ENCODE data around the gene SERPINB10. TPM values are rescaled to one million over a fixed set of nuclear protein-coding genes. Genes with fewer than 3 reads are reported as not detected.

SERPINB10 gene
- total and polyA plus RNA-seq, 2 donors (not counting 1 experiment from before 2014, with no cell fraction given): not detected

DNA sequence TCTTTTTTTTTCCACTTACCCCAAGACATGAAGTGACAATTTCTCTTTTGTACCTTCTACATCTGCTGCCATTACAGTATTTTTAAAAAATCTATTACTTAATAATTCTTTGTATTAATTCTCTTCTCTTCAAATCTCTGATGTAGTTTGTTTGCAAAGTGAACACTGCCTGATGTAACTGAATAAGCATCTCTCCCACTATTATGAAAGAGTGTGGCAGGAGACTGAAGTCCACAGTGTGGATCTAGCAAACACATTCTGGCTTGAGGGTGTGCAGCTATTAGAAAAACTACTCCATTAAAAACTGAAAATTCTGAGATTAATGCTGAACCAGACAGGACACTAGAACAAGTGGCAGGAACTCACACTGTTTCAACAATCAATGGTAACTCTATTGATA, 57.1 kb downstream of the SERPINB10 start:
- Mint-ChIP-seq H3K27me3 (peaks cover 4% of the 10 kb centered on the region), H3K9me3 (ENCODE audit: insufficient read depth) (no peaks in the 10 kb centered on the region), H3K27ac (no peak overlapping the region), H3K4me1 (peaks cover 10% of the 10 kb centered on the region), H3K4me3 (no peak overlapping the region)
- Histone ChIP-seq H4K20me1 (ENCODE audit: control insufficient read depth, insufficient read depth, low read length, poor library complexity, severe bottlenecking) (no peaks in the 10 kb centered on the region), H3K27me3 (replicated peaks in 1 of 4; ENCODE audit: control extremely low read depth in 1 of 4, control insufficient read depth in 3 of 4, insufficient read depth in 4 of 4, low read length in 3 of 4) (no peaks in the 10 kb centered on the region), H3K4me1 (ENCODE audit: control insufficient read depth in 2 of 2, insufficient read depth in 2 of 2, low read length in 2 of 2) (peaks cover 4 to 7% of the 10 kb centered on the region in 2 donors), H3K79me2 (ENCODE audit: control insufficient read depth, insufficient read depth, low read length) (peaks cover 7% of the 10 kb centered on the region), H3K9ac (ENCODE audit: low read length) (no peak overlapping the region), H3K9me3 (ENCODE audit: control extremely low read depth in 1 of 3, control insufficient read depth in 2 of 3, insufficient read depth in 1 of 3, low read length in 2 of 3) (no peaks in the 10 kb centered on the region), H3K36me3 (replicated peaks in 1 of 2; ENCODE audit: control extremely low read depth in 1 of 2, control insufficient read depth in 1 of 2, extremely low read depth in 1 of 2, insufficient read depth in 2 of 2, low read length in 1 of 2) (no peaks in the 10 kb centered on the region), H3K4me2 (replicated peaks; ENCODE audit: low read depth, low read length, poor library complexity, severe bottlenecking) (no peak overlapping the region), H3K4me3 (ENCODE audit: control extremely low read depth in 1 of 5, extremely low read depth in 1 of 5, insufficient read depth in 1 of 5, low read depth in 2 of 5, low read length in 4 of 5) (no peak overlapping the region), H3K27ac (ENCODE audit: low read length in 2 of 2) (no peak overlapping the region), H2AFZ (ENCODE audit: insufficient read depth, low read depth, low read length, poor library complexity, severe bottlenecking) (no peak overlapping the region)
- ChIA-PET POLR2A (no interaction called here), CTCF (interaction anchor here (0.9 to 4.4 kb wide), 7 partner anchors 10 to 31 kb away, joined by 3 to 50 read pairs (median 18); no protein-coding TSS in a partner anchor)
- TF ChIP-seq, protein P1, sequence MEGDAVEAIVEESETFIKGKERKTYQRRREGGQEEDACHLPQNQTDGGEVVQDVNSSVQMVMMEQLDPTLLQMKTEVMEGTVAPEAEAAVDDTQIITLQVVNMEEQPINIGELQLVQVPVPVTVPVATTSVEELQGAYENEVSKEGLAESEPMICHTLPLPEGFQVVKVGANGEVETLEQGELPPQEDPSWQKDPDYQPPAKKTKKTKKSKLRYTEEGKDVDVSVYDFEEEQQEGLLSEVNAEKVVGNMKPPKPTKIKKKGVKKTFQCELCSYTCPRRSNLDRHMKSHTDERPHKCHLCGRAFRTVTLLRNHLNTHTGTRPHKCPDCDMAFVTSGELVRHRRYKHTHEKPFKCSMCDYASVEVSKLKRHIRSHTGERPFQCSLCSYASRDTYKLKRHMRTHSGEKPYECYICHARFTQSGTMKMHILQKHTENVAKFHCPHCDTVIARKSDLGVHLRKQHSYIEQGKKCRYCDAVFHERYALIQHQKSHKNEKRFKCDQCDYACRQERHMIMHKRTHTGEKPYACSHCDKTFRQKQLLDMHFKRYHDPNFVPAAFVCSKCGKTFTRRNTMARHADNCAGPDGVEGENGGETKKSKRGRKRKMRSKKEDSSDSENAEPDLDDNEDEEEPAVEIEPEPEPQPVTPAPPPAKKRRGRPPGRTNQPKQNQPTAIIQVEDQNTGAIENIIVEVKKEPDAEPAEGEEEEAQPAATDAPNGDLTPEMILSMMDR (IDR thresholded peaks at IDR 0.05): no peak
- no peak for TF ChIP-seq EZH2 (IDR thresholded peaks at IDR 0.05; ENCODE audit: borderline replicate concordance, insufficient read depth, low read depth, low read length, poor library complexity, severe bottlenecking)
- intact Hi-C loops (cut with micrococcal nuclease): no loop called here
- DNase-seq (no peak), ATAC-seq (ENCODE audit: low read depth) (no peak)

DNA sequence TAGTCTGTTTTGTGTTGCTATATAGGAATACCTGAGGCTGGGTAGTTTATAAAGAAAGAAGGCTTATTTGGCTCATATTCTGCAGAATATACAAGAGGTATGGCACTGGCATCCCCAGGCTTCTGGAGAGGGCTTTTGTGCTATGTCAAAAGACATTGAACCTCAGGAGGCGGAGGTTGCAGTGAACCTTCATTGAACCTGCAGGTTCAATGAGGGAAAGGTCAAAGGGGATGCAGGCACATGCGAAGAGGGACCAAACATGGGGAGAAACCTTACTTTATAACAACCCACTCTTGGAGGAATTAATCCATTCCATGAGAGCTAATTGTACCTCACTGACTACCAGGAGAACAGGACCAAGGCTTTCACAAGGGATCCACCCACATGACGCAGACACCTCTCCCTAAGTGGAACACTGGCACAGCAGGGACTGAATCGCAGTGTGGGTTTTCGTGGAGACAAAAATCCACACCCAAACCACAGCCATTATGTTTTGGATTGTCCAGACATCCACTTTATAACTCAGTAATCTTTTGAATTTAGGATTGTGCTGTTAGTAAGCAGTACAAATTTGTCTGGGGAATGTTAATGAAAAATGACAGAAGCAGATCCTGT, 58.1 kb downstream of the SERPINB10 start:
- POLR2A ChIA-PET: no interaction called here
- Mint-ChIP-seq H3K27me3 (no peaks in the 10 kb centered on the region), H3K27ac (no peak overlapping the region), H3K4me1 (peaks cover 15% of the 10 kb centered on the region), H3K9me3 (ENCODE audit: insufficient read depth) (no peaks in the 10 kb centered on the region), H3K4me3 (no peak overlapping the region)
- Histone ChIP-seq H3K36me3 (replicated peaks in 1 of 2; ENCODE audit: control extremely low read depth in 1 of 2, control insufficient read depth in 1 of 2, extremely low read depth in 1 of 2, insufficient read depth in 2 of 2, low read length in 1 of 2) (no peaks in the 10 kb centered on the region), H3K27me3 (replicated peaks in 1 of 4; ENCODE audit: control extremely low read depth in 1 of 4, control insufficient read depth in 3 of 4, insufficient read depth in 4 of 4, low read length in 3 of 4) (no peaks in the 10 kb centered on the region), H3K4me3 (ENCODE audit: control extremely low read depth in 1 of 5, extremely low read depth in 1 of 5, insufficient read depth in 1 of 5, low read depth in 2 of 5, low read length in 4 of 5) (no peak overlapping the region), H3K4me2 (replicated peaks; ENCODE audit: low read depth, low read length, poor library complexity, severe bottlenecking) (no peak overlapping the region), H3K4me1 (ENCODE audit: control insufficient read depth in 2 of 2, insufficient read depth in 2 of 2, low read length in 2 of 2) (peaks cover 6 to 9% of the 10 kb centered on the region in 2 donors), H3K27ac (ENCODE audit: low read length in 2 of 2) (no peak overlapping the region), H4K20me1 (ENCODE audit: control insufficient read depth, insufficient read depth, low read length, poor library complexity, severe bottlenecking) (no peaks in the 10 kb centered on the region), H2AFZ (ENCODE audit: insufficient read depth, low read depth, low read length, poor library complexity, severe bottlenecking) (no peak overlapping the region), H3K9me3 (ENCODE audit: control extremely low read depth in 1 of 3, control insufficient read depth in 2 of 3, insufficient read depth in 1 of 3, low read length in 2 of 3) (no peaks in the 10 kb centered on the region), H3K9ac (ENCODE audit: low read length) (no peak overlapping the region), H3K79me2 (ENCODE audit: control insufficient read depth, insufficient read depth, low read length) (peaks cover 16% of the 10 kb centered on the region)
- DNase-seq (no peak), ATAC-seq (ENCODE audit: low read depth) (no peak)
- WGBS (ENCODE audit: insufficient coverage): 100% methylated on average over 3 of the region's 5 CpGs
- intact Hi-C loops (cut with micrococcal nuclease): no loop called here
- CTCF ChIA-PET: interaction anchor here (2.6 to 4.4 kb wide), 3 partner anchors 9 to 30 kb away, joined by 10 to 50 read pairs (median 44); no protein-coding TSS in a partner anchor
- TF ChIP-seq EZH2 (IDR thresholded peaks at IDR 0.05; ENCODE audit: borderline replicate concordance, insufficient read depth, low read depth, low read length, poor library complexity, severe bottlenecking): no peak
- TF ChIP-seq, protein P1 (IDR thresholded peaks at IDR 0.05): no peak
